HepG2 (cell line): Measurements from ENCODE around the gene AOX1. TPM values are rescaled to one million over a fixed set of nuclear protein-coding genes. Genes with fewer than 3 reads are reported as not detected.
A peak's percentile ranks its signal among the peaks of the same experiment; 100 is the strongest.

Experiments
- ATF7 ChIP-seq, 2 experiments: fragments of 450-650 bp in 1 of 2; sonication (generic) in 1 of 2; formaldehyde crosslinking in 1 of 2; IDR thresholded peaks; 2 replicates each; pipeline versions ENCODE4 v1.4.0 to v1.6.1; 2016 to 2020; ENCODE audit warnings: antibody characterized with exemption in 1 of 2, mild to moderate bottlenecking in 1 of 2, missing genetic modification reagents in 1 of 2
- MED8 ChIP-seq: sonication (generic); formaldehyde crosslinking; IDR thresholded peaks from 2 replicates; pipeline ENCODE4 v1.8.1; 2023; ENCODE audit warnings: mild to moderate bottlenecking, missing genetic modification reagents; ENCODE audit not compliant: insufficient replicate concordance
- MEIS2 ChIP-seq: sonication (generic); formaldehyde crosslinking; IDR thresholded peaks from 2 replicates; pipeline ENCODE4 v1.9.0; 2021; ENCODE audit warnings: mild to moderate bottlenecking, missing genetic modification reagents
- NCOR1 ChIP-seq: fragments of 200-600 bp; sonication (generic); IDR thresholded peaks from 2 replicates; pipeline ENCODE4 v1.7.0; 2017; ENCODE audit warnings: antibody characterized with exemption, low read length, borderline replicate concordance
- NONO ChIP-seq, 2 experiments: fragments of 450-650 bp in 1 of 2; sonication (generic) in 1 of 2; formaldehyde crosslinking in 1 of 2; IDR thresholded peaks in 1 of 2; conservative IDR thresholded peaks in 1 of 2; 2 replicates each; pipeline versions ENCODE4 v1.6.1 to v1.8.0; 2017 to 2022; ENCODE audit warnings: mild to moderate bottlenecking in 1 of 2, missing genetic modification reagents in 1 of 2, moderate library complexity in 1 of 2
- PHF5A ChIP-seq: IDR thresholded peaks from one replicate; pipeline ENCODE4 v1.6.1; 2018; ENCODE audit warnings: low read depth, missing genetic modification reagents; ENCODE audit not compliant: unreplicated experiment
- PHF8 ChIP-seq: sonication (generic); formaldehyde crosslinking; IDR thresholded peaks from 2 replicates; pipeline ENCODE4 v1.5.0; 2020; ENCODE audit warnings: missing genetic modification reagents
- SMAD9 ChIP-seq: sonication (generic); formaldehyde crosslinking; IDR thresholded peaks from 2 replicates; pipeline ENCODE4 v1.5.1; 2020; ENCODE audit warnings: mild to moderate bottlenecking, missing genetic modification reagents
- ZFP36 ChIP-seq: fragments of 150-350 bp; IDR thresholded peaks from 2 replicates; pipeline ENCODE4 v1.6.1; 2018; ENCODE audit warnings: borderline replicate concordance, low read length, low read depth; ENCODE audit not compliant: partially characterized antibody
- ZHX1 ChIP-seq: sonication (generic); formaldehyde crosslinking; IDR thresholded peaks from 2 replicates; pipeline ENCODE4 v1.8.1; 2022; ENCODE audit warnings: low read depth, mild to moderate bottlenecking, missing genetic modification reagents
- ZNF317 ChIP-seq: sonication (generic); formaldehyde crosslinking; IDR thresholded peaks from 2 replicates; pipeline ENCODE4 v1.5.0; 2020; ENCODE audit warnings: mild to moderate bottlenecking, missing genetic modification reagents
- ZNF646 ChIP-seq: sonication (generic); formaldehyde crosslinking; IDR thresholded peaks from 2 replicates; pipeline ENCODE4 v1.9.0; 2021; ENCODE audit warnings: mild to moderate bottlenecking, missing genetic modification reagents
- ZNF703 ChIP-seq: sonication (generic); formaldehyde crosslinking; IDR thresholded peaks from 2 replicates; pipeline ENCODE4 v1.5.1; 2020; ENCODE audit warnings: missing genetic modification reagents, mild to moderate bottlenecking, moderate library complexity, borderline replicate concordance
- ZNF740 ChIP-seq: sonication (generic); formaldehyde crosslinking; IDR thresholded peaks from 2 replicates; pipeline ENCODE4 v1.4.0; 2020; ENCODE audit warnings: missing genetic modification reagents
- ZNF800 ChIP-seq: sonication (generic); formaldehyde crosslinking; IDR thresholded peaks from 2 replicates; pipeline ENCODE4 v1.4.0; 2020; ENCODE audit warnings: missing genetic modification reagents
- polyA plus RNA-seq, 8 experiments: library from polyadenylated mRNA; depleted of rRNA in 3 of 8; stranded (reverse) in 7 of 8; unstranded in 1 of 8; fragments of >200 nt; fragmentation: Illumina TruSeq in 4 of 8; extraction: Trizol in 4 of 8; gene quantifications; 2 replicates each; pipeline versions ENCODE4 v1.2.1 to v1.2.3, GENCODE V29; 2011 to 2016; ENCODE audit warnings: low read depth in 4 of 8, missing spikeins in 1 of 8, mixed read lengths in 1 of 8; ENCODE audit not compliant: insufficient read depth in 1 of 8
- total RNA-seq, 5 experiments: library from RNA; depleted of rRNA; stranded (reverse); fragments of >200 nt; fragmentation: Illumina TruSeq; extraction: Trizol; gene quantifications; 2 replicates each; pipeline ENCODE4 v1.2.3, GENCODE V29; 2016; ENCODE audit warnings: low read depth in 1 of 5

AOX1 gene
- total and polyA plus RNA-seq, 2 of the 13 experiments (the other 11 are each of a cell fraction or from before 2014, with no cell fraction given), result 9.2 to 18.0 TPM

- TF ChIP-seq ZNF646 (CRISPR knock-in tag) (no peak), ZHX1 (CRISPR knock-in tag) (peak; percentile 17), ZNF703 (CRISPR knock-in tag) (no peak), NCOR1 (peak; percentile 39; the same call in 1 of the 2 replicates), NONO (IDR thresholded peaks at IDR 0.05) (no peak), NONO (CRISPR knock-in tag; conservative IDR thresholded peaks at IDR 0.05) (peak; percentile 51; the same call in 1 of the 2 replicates), ZFP36 (no peak), ZNF317 (CRISPR knock-in tag) (0 out of 2 replicates have a peak, but pooled peaks have one; percentile 9), SMAD9 (CRISPR knock-in tag) (no peak), PHF5A (CRISPR knock-in tag) (no peak), MED8 (CRISPR knock-in tag) (no peak), PHF8 (peak; percentile 68), ATF7 (IDR thresholded peaks at IDR 0.05) (no peak), ATF7 (CRISPR knock-in tag; IDR thresholded peaks at IDR 0.05) (peak; percentile 59; the same call in 1 of the 2 replicates), ZNF800 (peak; percentile 63; the same call in 1 of the 2 replicates), ZNF740 (CRISPR knock-in tag) (no peak), MEIS2 (0 out of 2 replicates have a peak, but pooled peaks have one; percentile 49)
Measured at GRCh38 chr2:200585730-200586643, at the start of gene AOX1 (continued).
